K562 (cell line): Measurements from ENCODE around the gene HOTAIR. TPM values are rescaled to one million over a fixed set of nuclear protein-coding genes. Genes with fewer than 3 reads are reported as not detected.

ENCODE experiments used
- ARHGAP35 ChIP-seq: fragments of 450-650 bp; IDR thresholded peaks from 2 replicates; pipeline ENCODE4 v1.6.1; 2018; ENCODE audit not compliant: partially characterized antibody
- DLX4 ChIP-seq: fragments of 250-450 bp; sonication (Bioruptor Pico); IDR thresholded peaks from 2 replicates; pipeline ENCODE4 v1.6.1; 2021; ENCODE audit warnings: mild to moderate bottlenecking
- DNMT1 ChIP-seq: fragments of 450-650 bp; IDR thresholded peaks from 2 replicates; pipeline ENCODE4 v1.6.1; 2016; ENCODE audit warnings: antibody characterized with exemption, mild to moderate bottlenecking
- HCFC1 ChIP-seq: IDR thresholded peaks from 2 replicates; pipeline ENCODE4 v1.6.1; 2012; ENCODE audit warnings: low read depth, low read length, improper control_type of control experiment
- IRF9 ChIP-seq: fragments of 450-650 bp; IDR thresholded peaks from 2 replicates; pipeline ENCODE4 v1.6.1; 2016; ENCODE audit warnings: missing biosample characterization, missing genetic modification characterization
- MTA2 ChIP-seq: fragments of 450-650 bp; IDR thresholded peaks from 2 replicates; pipeline ENCODE4 v1.6.1; 2016; ENCODE audit warnings: low read depth
- MYNN ChIP-seq, 2 experiments: sonication (generic); formaldehyde crosslinking in 1 of 2; IDR thresholded peaks; 2 replicates each; pipeline versions ENCODE4 v1.5.0 to v1.6.1; 2016 to 2020; ENCODE audit warnings: antibody characterized with exemption in 1 of 2, missing genetic modification reagents in 1 of 2
- POLR3A ChIP-seq: IDR thresholded peaks from 2 replicates; pipeline ENCODE4 v1.6.1; 2011; ENCODE audit warnings: borderline replicate concordance, mild to moderate bottlenecking, moderate library complexity; ENCODE audit not compliant: insufficient read length, insufficient read depth; ENCODE audit errors: extremely low read depth
- PRPF4 ChIP-seq: fragments of 200-400 bp; formaldehyde crosslinking; IDR thresholded peaks from one replicate; pipeline ENCODE4 v1.6.1; 2017; ENCODE audit warnings: low read length, low read depth, mild to moderate bottlenecking; ENCODE audit not compliant: insufficient read depth, poor library complexity, severe bottlenecking
- REST ChIP-seq, 2 experiments: fragments of 450-650 bp; formaldehyde crosslinking in 1 of 2; IDR thresholded peaks; 2 replicates each; pipeline versions ENCODE4 v1.4.0 to v1.6.1; 2014 to 2020; ENCODE audit warnings: mild to moderate bottlenecking in 2 of 2, borderline replicate concordance in 1 of 2, low read depth in 1 of 2
- SPI1 ChIP-seq: IDR thresholded peaks from 2 replicates; pipeline ENCODE4 v1.6.1; 2011; ENCODE audit warnings: low read depth, low read length, control low read depth, borderline replicate concordance
- THRB ChIP-seq: fragments of 450-650 bp; formaldehyde crosslinking; conservative IDR thresholded peaks from 2 replicates; pipeline ENCODE4 v1.4.0; 2022; ENCODE audit warnings: mild to moderate bottlenecking, missing genetic modification characterization
- TSC22D4 ChIP-seq: fragments of 450-650 bp; IDR thresholded peaks from 2 replicates; pipeline ENCODE4 v1.6.1; 2016; ENCODE audit warnings: missing genetic modification characterization, missing biosample characterization, control low read depth
- ZBTB9 ChIP-seq: fragments of 450-650 bp; formaldehyde crosslinking; IDR thresholded peaks from 2 replicates; pipeline ENCODE4 v1.4.0; 2020; ENCODE audit warnings: mild to moderate bottlenecking, moderate library complexity
- ZSCAN32 ChIP-seq: fragments of 450-650 bp; formaldehyde crosslinking; IDR thresholded peaks from 2 replicates; pipeline ENCODE4 v1.4.0; 2020; ENCODE audit warnings: mild to moderate bottlenecking, moderate library complexity
- polyA plus RNA-seq, 8 experiments: library from polyadenylated mRNA; depleted of rRNA in 4 of 8; stranded (reverse) in 5 of 8; unstranded in 3 of 8; fragments of >200 nt; fragmentation: Nextera tagmentation in 2 of 8; fragmentation: Illumina TruSeq in 1 of 8; extraction: Ambion mirVana in 2 of 8; extraction: Trizol in 1 of 8; gene quantifications; 2 replicates each; pipeline versions ENCODE4 v1.2.1 to v1.2.3, GENCODE V29; 2011 to 2014; ENCODE audit warnings: inconsistent platforms in 1 of 8, missing spikeins in 1 of 8
- total RNA-seq, 7 experiments: library from RNA; depleted of rRNA in 6 of 7; stranded (reverse); fragments of >200 nt in 6 of 7; fragmentation: Illumina TruSeq in 2 of 7; extraction: Trizol in 2 of 7; gene quantifications; 2 replicates each; pipeline versions ENCODE4 v1.2.1 to v1.2.3, GENCODE V29; 2011 to 2021; ENCODE audit warnings: low replicate concordance in 1 of 7

HOTAIR gene
- total and polyA plus RNA-seq, 9 of the 15 experiments (the other 6 are each of a cell fraction or from before 2014, with no cell fraction given): 0.04 TPM; not detected in 8

- TF ChIP-seq HCFC1: no peak
- 0 out of 2 replicates have a peak, but pooled peaks have one; percentile 54 for TF ChIP-seq THRB
- no peak for TF ChIP-seq ZSCAN32 (CRISPR knock-in tag)
- TF ChIP-seq DLX4 (CRISPR knock-in tag): no peak
- no peak for TF ChIP-seq ARHGAP35
- TF ChIP-seq DNMT1: no peak
- TF ChIP-seq SPI1: peak; percentile 70
- no peak for TF ChIP-seq PRPF4
- TF ChIP-seq TSC22D4: no peak
- peak; percentile 66; the same call in 1 of the 2 replicates for TF ChIP-seq ZBTB9
- no peak for TF ChIP-seq MYNN (IDR thresholded peaks at IDR 0.05)
- no peak for TF ChIP-seq MYNN (CRISPR knock-in tag; IDR thresholded peaks at IDR 0.05)
- no peak for TF ChIP-seq IRF9 (tag)
- TF ChIP-seq MTA2: no peak
- TF ChIP-seq REST (IDR thresholded peaks at IDR 0.05; ENCODE audit: borderline replicate concordance): no peak
- no peak for TF ChIP-seq REST (CRISPR knock-in tag; IDR thresholded peaks at IDR 0.05; ENCODE audit: low read depth)
- no peak for TF ChIP-seq POLR3A
Observed at GRCh38 chr12:54017878-54018467, 43.2 kb upstream of the HOTAIR start (continued).
